ENCODE measurements around the gene AMOTL2. TPM values are rescaled to one million over a fixed set of nuclear protein-coding genes. Genes with fewer than 3 reads are reported as not detected.

The AMOTL2 gene
- total RNA-seq, 1 experiment from 2014 or later, result 76.9 TPM

- ATAC-seq (no peak), DNase-seq (ENCODE audit: low spot score) (no peak)
- peaks cover 3% of the 10 kb centered on the region; the same call in 1 of the 2 replicates for H3K27me3 Mint-ChIP-seq (ENCODE audit: low read depth)
- peaks cover 3% of the 10 kb centered on the region; the same call in 1 of the 2 replicates for H3K9me3 Mint-ChIP-seq
- H3K36me3 Mint-ChIP-seq, result no peaks in the 10 kb centered on the region
- ChIA-PET CTCF (interaction anchor here (0.8 to 1.8 kb wide), 4 partner anchors 11 to 27 kb away, joined by 3 to 4 read pairs (median 4); no protein-coding TSS in a partner anchor), POLR2A (no interaction called here)
- H3K4me3 Mint-ChIP-seq, result no peak overlapping the region
- no peak overlapping the region for H3K27ac Mint-ChIP-seq
- H3K4me1 Mint-ChIP-seq, result peaks cover 16% of the 10 kb centered on the region
- TF ChIP-seq ZNF281 (CRISPR knock-in tag; IDR thresholded peaks at IDR 0.05) (no peak), USF1 (CRISPR knock-in tag; IDR thresholded peaks at IDR 0.05) (no peak), NR2C2 (CRISPR knock-in tag; IDR thresholded peaks at IDR 0.05) (no peak), TP53 (CRISPR knock-in tag; IDR thresholded peaks at IDR 0.05) (no peak), SOX15 (CRISPR knock-in tag; IDR thresholded peaks at IDR 0.05) (no peak), ZNF138 (CRISPR knock-in tag; conservative IDR thresholded peaks at IDR 0.05) (no peak), ZBTB43 (CRISPR knock-in tag; IDR thresholded peaks at IDR 0.05) (no peak), ZNF416 (CRISPR knock-in tag; IDR thresholded peaks at IDR 0.05) (no peak), ATF2 (CRISPR knock-in tag; IDR thresholded peaks at IDR 0.05; ENCODE audit: borderline replicate concordance, low read depth) (no peak), ERG (CRISPR knock-in tag; IDR thresholded peaks at IDR 0.05) (no peak), E2F1 (CRISPR knock-in tag; IDR thresholded peaks at IDR 0.05) (no peak), KAT7 (CRISPR knock-in tag; IDR thresholded peaks at IDR 0.05; ENCODE audit: borderline replicate concordance) (no peak), ZNF121 (CRISPR knock-in tag; IDR thresholded peaks at IDR 0.05) (no peak), EMX1 (CRISPR knock-in tag; IDR thresholded peaks at IDR 0.05) (no peak), NR3C1 (CRISPR knock-in tag; conservative IDR thresholded peaks at IDR 0.05; ENCODE audit: low read depth) (no peak)
Observed at GRCh38 chr3:134340362-134340981, 33.8 kb downstream of the AMOTL2 start.

- H3K36me3 Mint-ChIP-seq, result no peaks in the 10 kb centered on the region
- H3K4me3 Mint-ChIP-seq, result no peak overlapping the region
- peaks cover 3% of the 10 kb centered on the region; the same call in 1 of the 2 replicates for H3K27me3 Mint-ChIP-seq (ENCODE audit: low read depth)
- no peak; the same call in 1 of the 2 replicates for ATAC-seq
- no peaks in the 10 kb centered on the region; the same call in 1 of the 2 replicates for H3K9me3 Mint-ChIP-seq
- no peak for DNase-seq (ENCODE audit: low spot score)
- POLR2A ChIA-PET, result interaction anchor here (1.0 to 1.8 kb wide), 2 partner anchors 27 to 35 kb away, joined by 3 to 8 read pairs; partner anchors contain the start of gene AMOTL2
- peaks cover 20% of the 10 kb centered on the region for H3K4me1 Mint-ChIP-seq
- no peak overlapping the region for H3K27ac Mint-ChIP-seq
- CTCF ChIA-PET, result interaction anchor here (0.6 to 1.9 kb wide), 4 partner anchors 9 to 31 kb away, joined by 3 to 5 read pairs (median 4); no protein-coding TSS in a partner anchor
- TF ChIP-seq RELA (CRISPR knock-in tag; IDR thresholded peaks at IDR 0.05; ENCODE audit: borderline replicate concordance), result no peak
- no peak for TF ChIP-seq ZNF512 (CRISPR knock-in tag; IDR thresholded peaks at IDR 0.05; ENCODE audit: borderline replicate concordance)
- TF ChIP-seq ZNF423 (CRISPR knock-in tag; IDR thresholded peaks at IDR 0.05), result no peak
- no peak for TF ChIP-seq ZBTB43 (CRISPR knock-in tag; IDR thresholded peaks at IDR 0.05)
- no peak for TF ChIP-seq ATF3 (CRISPR knock-in tag; conservative IDR thresholded peaks at IDR 0.05)
- no peak for TF ChIP-seq ZBTB21 (CRISPR knock-in tag; IDR thresholded peaks at IDR 0.05; ENCODE audit: borderline replicate concordance)
- TF ChIP-seq ZMAT4 (CRISPR knock-in tag; IDR thresholded peaks at IDR 0.05), result no peak
- TF ChIP-seq ZNF416 (CRISPR knock-in tag; IDR thresholded peaks at IDR 0.05), result no peak
Observed at GRCh38 chr3:134339913-134340312, 34.3 kb downstream of the AMOTL2 start.

Data from WTC11 (cell line).